HCT116 (cell line): ENCODE data around the gene LHX4. TPM values are rescaled to one million over a fixed set of nuclear protein-coding genes. Genes with fewer than 3 reads are reported as not detected.

Experiments used
- ATAC-seq: fragments of 200-7000 bp; cut with Tn5 transposase; 2 replicates; pipeline ENCODE4 v1.9.1; 2020; ENCODE audit warnings: mild to moderate bottlenecking, moderate library complexity
- BruUV-seq: library from RNA; stranded (reverse); fragments of 400-500 nt; replicated peaks from 2 replicates; lab custom pipeline; 2021; lab: Mats Ljungman, UMichigan
- CTCF ChIA-PET: fragments of 300-600 bp; sonication (Branson Sonifier 250); formaldehyde crosslinking; loops from one replicate; lab custom pipeline; 2021; ENCODE audit warnings: antibody characterized with exemption; lab: Charles Lee
- POLR2A ChIA-PET: fragments of 300-600, 350-600 bp; sonication (Branson Sonifier 250); formaldehyde crosslinking; loops from one replicate; lab custom pipeline; 2021; ENCODE audit warnings: antibody characterized with exemption; lab: Charles Lee
- RAD21 ChIA-PET, 2 experiments: fragments of 300-600 bp; sonication (Branson Sonifier 250); formaldehyde crosslinking; loops; one replicate each; lab custom pipeline; 2023; ENCODE audit warnings: low total read pairs in 2 of 2; ENCODE audit not compliant: uncharacterized antibody in 2 of 2, unreplicated experiment in 2 of 2, low non-redundant PET in 1 of 2; lab: Charles Lee
- DNase-seq: peaks from one replicate; pipeline ENCODE4 v3.0.0-alpha.2; 2010; ENCODE audit warnings: low read depth, low spot score
- H2AFZ ChIP-seq: fragments of 200-600 bp; shearing (Covaris generic), sonication (generic); 2 replicates; pipeline ENCODE4 v1.6.1; 2017; ENCODE audit warnings: low read depth, mixed run types, mixed read lengths, antibody characterized with exemption, low read length; ENCODE audit not compliant: poor library complexity, severe bottlenecking
- H3K27ac ChIP-seq: 2 replicates; pipeline ENCODE4 v1.5.1; 2012; ENCODE audit warnings: low read depth, low read length
- H3K27me3 ChIP-seq: fragments of 200-600 bp; sonication (generic); 2 replicates; pipeline ENCODE4 v1.6.1; 2016; ENCODE audit warnings: mixed run types, low read length, mixed read lengths; ENCODE audit not compliant: insufficient read depth
- H3K36me3 ChIP-seq, 2 experiments: fragments of 200-500 bp in 1 of 2; fragments of 200-600 bp in 1 of 2; sonication (Bioruptor generic) in 1 of 2; sonication (generic) in 1 of 2; 2 replicates each; pipeline versions ENCODE4 v1.5.1 to v1.6.1; 2014 to 2016; ENCODE audit warnings: low read length in 2 of 2, inconsistent platforms in 1 of 2, mixed read lengths in 1 of 2, mixed run types in 1 of 2; ENCODE audit not compliant: insufficient read depth in 2 of 2, control insufficient read depth in 1 of 2
- H3K4me1 ChIP-seq, 2 experiments: fragments of 200-600 bp in 1 of 2; sonication (generic) in 1 of 2; 2 replicates each; pipeline versions ENCODE4 v1.5.1 to v1.6.1; 2012 to 2017; ENCODE audit warnings: low read length in 2 of 2, inconsistent platforms in 1 of 2, mild to moderate bottlenecking in 1 of 2, mixed read lengths in 1 of 2, mixed run types in 1 of 2, moderate library complexity in 1 of 2; ENCODE audit not compliant: insufficient read depth in 2 of 2, control insufficient read depth in 1 of 2
- H3K4me2 ChIP-seq: fragments of 200-600 bp; sonication (generic); 2 replicates; pipeline ENCODE4 v1.6.1; 2017; ENCODE audit warnings: mixed run types, low read length, mixed read lengths
- H3K4me3 ChIP-seq, 2 experiments: fragments of 200-600 bp in 1 of 2; sonication (generic) in 1 of 2; replicated peaks in 1 of 2; 2 replicates each; pipeline ENCODE4 v1.5.1; 2011 to 2016; ENCODE audit warnings: low read length in 2 of 2, control low read depth in 1 of 2, low read depth in 1 of 2, mild to moderate bottlenecking in 1 of 2, mixed read lengths in 1 of 2, mixed run types in 1 of 2
- H3K79me2 ChIP-seq: fragments of 200-600 bp; sonication (generic); 2 replicates; pipeline ENCODE4 v1.6.1; 2017; ENCODE audit warnings: mild to moderate bottlenecking, mixed run types, low read length, moderate library complexity, mixed read lengths; ENCODE audit not compliant: insufficient read depth
- H3K9ac ChIP-seq: fragments of 200-600 bp; sonication (generic); 2 replicates; pipeline ENCODE4 v1.6.1; 2016; ENCODE audit warnings: low read length, mixed read lengths
- H3K9me2 ChIP-seq: fragments of 200-600 bp; sonication (generic), shearing (Covaris generic); 2 replicates; pipeline ENCODE4 v1.6.1; 2017; ENCODE audit warnings: mixed run types, mild to moderate bottlenecking, moderate library complexity; ENCODE audit not compliant: insufficient read depth
- H3K9me3 ChIP-seq, 2 experiments: fragments of 200-500 bp in 1 of 2; fragments of 200-600 bp in 1 of 2; sonication (Bioruptor generic) in 1 of 2; sonication (generic) in 1 of 2; 2 replicates each; pipeline ENCODE4 v1.6.1; 2014 to 2017; ENCODE audit warnings: low read length in 2 of 2, mixed read lengths in 2 of 2, inconsistent platforms in 1 of 2, low read depth in 1 of 2, mild to moderate bottlenecking in 1 of 2, mixed run types in 1 of 2, moderate library complexity in 1 of 2; ENCODE audit not compliant: control insufficient read depth in 1 of 2, insufficient read depth in 1 of 2
- H4K20me1 ChIP-seq: fragments of 200-600 bp; sonication (generic), shearing (Covaris generic); 2 replicates; pipeline ENCODE4 v1.6.1; 2017; ENCODE audit warnings: mixed run types, mild to moderate bottlenecking, moderate library complexity; ENCODE audit not compliant: insufficient read depth
- CBX3 ChIP-seq: IDR thresholded peaks from 2 replicates; pipeline ENCODE4 v1.6.1; 2012; ENCODE audit warnings: low read depth
- CEBPB ChIP-seq: IDR thresholded peaks from 2 replicates; pipeline ENCODE4 v1.6.1; 2012; ENCODE audit warnings: low read depth
- ELF1 ChIP-seq: IDR thresholded peaks from 2 replicates; pipeline ENCODE4 v1.6.1; 2012; ENCODE audit warnings: low read depth, borderline replicate concordance
- EZH2phosphoT487 ChIP-seq: fragments of 200-600 bp; IDR thresholded peaks from 2 replicates; pipeline ENCODE4 v1.6.1; 2018; ENCODE audit warnings: antibody characterized with exemption, borderline replicate concordance
- FOSL1 ChIP-seq: IDR thresholded peaks from 2 replicates; pipeline ENCODE4 v1.6.1; 2012; ENCODE audit warnings: low read depth
- JUND ChIP-seq: IDR thresholded peaks from 2 replicates; pipeline ENCODE4 v1.6.1; 2012
- MAX ChIP-seq: IDR thresholded peaks from 2 replicates; pipeline ENCODE4 v1.6.1; 2012
- POLR2A ChIP-seq: IDR thresholded peaks from 2 replicates; pipeline ENCODE4 v1.7.0; 2011; ENCODE audit warnings: borderline replicate concordance; ENCODE audit not compliant: insufficient read depth, insufficient read length; ENCODE audit errors: extremely low read depth
- POLR2AphosphoS5 ChIP-seq: IDR thresholded peaks from 2 replicates; pipeline ENCODE4 v1.6.1; 2011; ENCODE audit warnings: mild to moderate bottlenecking, low read depth, low read length, moderate library complexity
- RAD21 ChIP-seq: IDR thresholded peaks from 2 replicates; pipeline ENCODE4 v1.6.1; 2012; ENCODE audit warnings: low read depth, mild to moderate bottlenecking
- SIN3A ChIP-seq: IDR thresholded peaks from 2 replicates; pipeline ENCODE4 v1.6.1; 2012; ENCODE audit warnings: low read depth
- SP1 ChIP-seq: IDR thresholded peaks from 2 replicates; pipeline ENCODE4 v1.6.1; 2012; ENCODE audit warnings: low read depth
- SRF ChIP-seq: IDR thresholded peaks from 2 replicates; pipeline ENCODE4 v1.6.1; 2012; ENCODE audit warnings: low read depth
- TCF7L2 ChIP-seq: IDR thresholded peaks from 2 replicates; pipeline ENCODE4 v1.7.0; 2011; ENCODE audit warnings: borderline replicate concordance, inconsistent platforms; ENCODE audit not compliant: insufficient read depth, insufficient read length; ENCODE audit errors: extremely low read depth
- YY1 ChIP-seq: IDR thresholded peaks from 2 replicates; pipeline ENCODE4 v1.6.1; 2011; ENCODE audit warnings: low read length, low read depth, moderate library complexity, mild to moderate bottlenecking; ENCODE audit not compliant: insufficient replicate concordance; ENCODE audit errors: extremely low read depth
- ZNF274 ChIP-seq: fragments of 200-500 bp; sonication (Bioruptor generic); IDR thresholded peaks from 2 replicates; pipeline ENCODE4 v1.6.1; 2014; ENCODE audit warnings: mild to moderate bottlenecking, low read depth, low read length, inconsistent platforms
- intact Hi-C: fragments of 100-400 bp; cut with micrococcal nuclease; formaldehyde crosslinking; loops from 2 replicates; pipeline ENCODE4 v1.10.0; 2022
- total RNA-seq: library from RNA; stranded (reverse); gene quantifications from one replicate; pipeline ENCODE4 v1.2.1, GENCODE V29; 2021; ENCODE audit not compliant: unreplicated experiment
- TF ChIP-seq, protein P1 (sequence below): IDR thresholded peaks from 2 replicates; pipeline ENCODE4 v1.6.1; 2012; ENCODE audit warnings: low read depth

Gene LHX4
- total RNA-seq, 1 experiment from 2014 or later, result 0.44 TPM

GRCh38 chr1:180254496-180254819, 24.4 kb downstream of the LHX4 start (continued):
- TF ChIP-seq, protein P1, sequence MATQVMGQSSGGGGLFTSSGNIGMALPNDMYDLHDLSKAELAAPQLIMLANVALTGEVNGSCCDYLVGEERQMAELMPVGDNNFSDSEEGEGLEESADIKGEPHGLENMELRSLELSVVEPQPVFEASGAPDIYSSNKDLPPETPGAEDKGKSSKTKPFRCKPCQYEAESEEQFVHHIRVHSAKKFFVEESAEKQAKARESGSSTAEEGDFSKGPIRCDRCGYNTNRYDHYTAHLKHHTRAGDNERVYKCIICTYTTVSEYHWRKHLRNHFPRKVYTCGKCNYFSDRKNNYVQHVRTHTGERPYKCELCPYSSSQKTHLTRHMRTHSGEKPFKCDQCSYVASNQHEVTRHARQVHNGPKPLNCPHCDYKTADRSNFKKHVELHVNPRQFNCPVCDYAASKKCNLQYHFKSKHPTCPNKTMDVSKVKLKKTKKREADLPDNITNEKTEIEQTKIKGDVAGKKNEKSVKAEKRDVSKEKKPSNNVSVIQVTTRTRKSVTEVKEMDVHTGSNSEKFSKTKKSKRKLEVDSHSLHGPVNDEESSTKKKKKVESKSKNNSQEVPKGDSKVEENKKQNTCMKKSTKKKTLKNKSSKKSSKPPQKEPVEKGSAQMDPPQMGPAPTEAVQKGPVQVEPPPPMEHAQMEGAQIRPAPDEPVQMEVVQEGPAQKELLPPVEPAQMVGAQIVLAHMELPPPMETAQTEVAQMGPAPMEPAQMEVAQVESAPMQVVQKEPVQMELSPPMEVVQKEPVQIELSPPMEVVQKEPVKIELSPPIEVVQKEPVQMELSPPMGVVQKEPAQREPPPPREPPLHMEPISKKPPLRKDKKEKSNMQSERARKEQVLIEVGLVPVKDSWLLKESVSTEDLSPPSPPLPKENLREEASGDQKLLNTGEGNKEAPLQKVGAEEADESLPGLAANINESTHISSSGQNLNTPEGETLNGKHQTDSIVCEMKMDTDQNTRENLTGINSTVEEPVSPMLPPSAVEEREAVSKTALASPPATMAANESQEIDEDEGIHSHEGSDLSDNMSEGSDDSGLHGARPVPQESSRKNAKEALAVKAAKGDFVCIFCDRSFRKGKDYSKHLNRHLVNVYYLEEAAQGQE, result no peak
- TF ChIP-seq JUND, result no peak
- no peak for TF ChIP-seq FOSL1
- no peak for TF ChIP-seq POLR2A
- no peak for TF ChIP-seq CBX3
- TF ChIP-seq POLR2AphosphoS5, result no peak

GRCh38 chr1:180254854-180255253, 24.8 kb downstream of the LHX4 start:
- CTCF ChIA-PET, result interaction anchor here (1.0 kb wide), 1 partner anchor 67 kb away, joined by 3 read pairs; no protein-coding TSS in a partner anchor

More at GRCh38 chr1:180254854-180255253, 24.8 kb downstream of the LHX4 start:
- Histone ChIP-seq H3K4me1 (no peaks in the 10 kb centered on the region), H3K9me3 (no peaks in the 10 kb centered on the region), H3K36me3 (no peaks in the 10 kb centered on the region), H3K79me2 (no peaks in the 10 kb centered on the region), H3K4me3 (no peak overlapping the region), H4K20me1 (no peaks in the 10 kb centered on the region), H3K9ac (no peak overlapping the region)
- DNase-seq, result no peak
- POLR2A ChIA-PET, result no interaction called here
- TF ChIP-seq CBX3 (no peak), JUND (no peak), POLR2A (no peak), SIN3A (no peak), RAD21 (no peak), SP1 (no peak), CEBPB (no peak), ELF1 (no peak), FOSL1 (no peak), SRF (no peak), YY1 (no peak), POLR2AphosphoS5 (no peak), TCF7L2 (no peak), ZNF274 (no peak), MAX (no peak), EZH2phosphoT487 (no peak)
- TF ChIP-seq, protein P1, result no peak
- TF ChIP-seq, all 23 proteins: peak for 0
- ATAC-seq, result no peak
- H3K27me3 ChIP-seq, result no peaks in the 10 kb centered on the region
- no TSS peak for BruUV-seq
- H3K9me2 ChIP-seq, result no peaks in the 10 kb centered on the region
- H3K27ac ChIP-seq, result no peak overlapping the region
- intact Hi-C loops, result loop anchor here (5.0 kb wide), 1 partner anchor 68 kb away; no protein-coding TSS in a partner anchor
- H3K4me2 ChIP-seq, result no peak overlapping the region
- RAD21 ChIA-PET, result no interaction called here
- no peak overlapping the region for H2AFZ ChIP-seq
